Gastroesophageal sphincter (tissue), 3 donors: ENCODE results near the gene ZNF516.

Source experiments
- EP300 ChIP-seq: sonication (generic); formaldehyde crosslinking; IDR thresholded peaks from one replicate; pipeline ENCODE4 v1.6.1; 2017; ENCODE audit warnings: antibody characterized with exemption, mild to moderate bottlenecking
- POLR2A ChIP-seq, 2 donors: fragments of 450-650 bp; IDR thresholded peaks; one replicate each; pipeline ENCODE4 v1.6.1; 2017; ENCODE audit warnings: antibody characterized with exemption in 2 of 2, mild to moderate bottlenecking in 2 of 2, moderate library complexity in 1 of 2
- TF ChIP-seq, protein P1 (sequence below), 4 experiments: fragments of 200-600 bp in 2 of 4; fragments of 450-650 bp in 2 of 4; sonication (generic) in 1 of 4; IDR thresholded peaks; one replicate each; pipeline ENCODE4 v1.5.1; 2017 to 2019; ENCODE audit warnings: antibody characterized with exemption in 4 of 4, mild to moderate bottlenecking in 2 of 4, moderate library complexity in 2 of 4

DNA sequence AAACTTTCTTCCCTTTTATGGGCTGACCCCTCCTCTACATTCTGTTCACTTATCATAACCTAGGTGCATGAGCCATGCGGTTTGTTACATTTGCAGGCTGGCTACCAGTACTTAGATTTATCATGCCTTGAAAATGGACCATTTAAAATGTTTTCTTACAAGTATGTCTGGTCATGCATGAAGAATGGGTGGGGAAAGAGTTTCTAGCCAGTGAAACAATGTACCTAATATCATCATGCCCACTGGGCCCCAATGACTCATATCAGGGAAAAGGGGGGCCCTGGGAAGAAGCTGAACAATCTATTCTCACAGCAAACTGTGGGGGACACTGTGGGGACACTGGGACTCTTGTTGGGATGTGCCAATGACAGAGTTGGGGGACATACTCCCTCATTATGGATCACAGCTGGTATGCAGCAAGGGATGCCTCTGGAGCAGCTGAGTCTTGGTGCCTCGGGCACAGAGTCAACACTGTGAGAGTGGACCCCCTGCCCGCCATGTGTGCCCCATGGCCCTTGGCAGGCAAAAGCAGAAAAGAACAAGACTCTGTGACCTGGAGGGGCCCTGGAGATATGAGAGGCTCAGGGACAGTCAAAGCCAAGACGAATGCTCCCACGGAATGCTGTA lies 156.3 kb downstream of the ZNF516 start:
- TF ChIP-seq, protein P1, sequence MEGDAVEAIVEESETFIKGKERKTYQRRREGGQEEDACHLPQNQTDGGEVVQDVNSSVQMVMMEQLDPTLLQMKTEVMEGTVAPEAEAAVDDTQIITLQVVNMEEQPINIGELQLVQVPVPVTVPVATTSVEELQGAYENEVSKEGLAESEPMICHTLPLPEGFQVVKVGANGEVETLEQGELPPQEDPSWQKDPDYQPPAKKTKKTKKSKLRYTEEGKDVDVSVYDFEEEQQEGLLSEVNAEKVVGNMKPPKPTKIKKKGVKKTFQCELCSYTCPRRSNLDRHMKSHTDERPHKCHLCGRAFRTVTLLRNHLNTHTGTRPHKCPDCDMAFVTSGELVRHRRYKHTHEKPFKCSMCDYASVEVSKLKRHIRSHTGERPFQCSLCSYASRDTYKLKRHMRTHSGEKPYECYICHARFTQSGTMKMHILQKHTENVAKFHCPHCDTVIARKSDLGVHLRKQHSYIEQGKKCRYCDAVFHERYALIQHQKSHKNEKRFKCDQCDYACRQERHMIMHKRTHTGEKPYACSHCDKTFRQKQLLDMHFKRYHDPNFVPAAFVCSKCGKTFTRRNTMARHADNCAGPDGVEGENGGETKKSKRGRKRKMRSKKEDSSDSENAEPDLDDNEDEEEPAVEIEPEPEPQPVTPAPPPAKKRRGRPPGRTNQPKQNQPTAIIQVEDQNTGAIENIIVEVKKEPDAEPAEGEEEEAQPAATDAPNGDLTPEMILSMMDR (IDR thresholded peaks at IDR 0.05) = no peak
- TF ChIP-seq POLR2A (IDR thresholded peaks at IDR 0.05) = no peak
- no peak for TF ChIP-seq EP300
